RWPE1 (cell line): ENCODE measurements around the gene REEP3.

Source experiments
- CTCF ChIA-PET: fragments of 350-600 bp; sonication (Branson Sonifier 250); formaldehyde crosslinking; extraction: SDS; loops from one replicate; lab custom pipeline; 2021; lab: Yijun Ruan, JAX
- POLR2A ChIA-PET: fragments of 400-600 bp; formaldehyde crosslinking; extraction: SDS; loops from one replicate; lab custom pipeline; 2020; ENCODE audit warnings: antibody characterized with exemption; ENCODE audit not compliant: low non-redundant PET; lab: Yijun Ruan, JAX
- DNase-seq: peaks from one replicate; pipeline ENCODE4 v3.0.0; 2012; ENCODE audit warnings: low spot score
- H3K27ac ChIP-seq: fragments of 450-650 bp; 2 replicates; pipeline ENCODE4 v1.5.1; 2017
- CTCF ChIP-seq: fragments of 450-650 bp; conservative IDR thresholded peaks from 2 replicates; pipeline ENCODE4 v1.5.1; 2017; ENCODE audit warnings: low read depth, mild to moderate bottlenecking

The REEP3 gene

GRCh38 chr10:63520500-63521415 lies at the start of gene REEP3:
TSS of gene REEP3 (plus strand) at chr10:63521401. CDS start at chr10:63521546, 145 bp downstream.
- POLR2A ChIA-PET = interaction anchor here (1.1 kb wide), 1 partner anchor 108 kb away, joined by 3 read pairs; no protein-coding TSS in a partner anchor

GRCh38 chr10:63474488-63474887 lies 46.7 kb upstream of the REEP3 start:
- ChIA-PET POLR2A (no interaction called here), CTCF (no interaction called here)

More at GRCh38 chr10:63520500-63521415, at the start of gene REEP3:
- TF ChIP-seq CTCF = no peak
- DNase-seq = peak; percentile 70
- H3K27ac ChIP-seq = peak within 1 kb of the TSS; percentile 98
- CTCF ChIA-PET = interaction anchor here (0.7 kb wide), 1 partner anchor 353 kb away, joined by 7 read pairs; no protein-coding TSS in a partner anchor

GRCh38 chr10:63477927-63478326 lies 43.3 kb upstream of the REEP3 start:
- TF ChIP-seq CTCF = no peak
- POLR2A ChIA-PET = no interaction called here
- H3K27ac ChIP-seq = no peak overlapping the region
- DNase-seq = no peak
- CTCF ChIA-PET = no interaction called here

More at GRCh38 chr10:63474488-63474887, 46.7 kb upstream of the REEP3 start:
- no peak for TF ChIP-seq CTCF
- no peak overlapping the region for H3K27ac ChIP-seq
- DNase-seq = no peak

GRCh38 chr10:63478564-63478963 lies 42.6 kb upstream of the REEP3 start:
- no peak overlapping the region for H3K27ac ChIP-seq
- ChIA-PET POLR2A (no interaction called here), CTCF (interaction anchor here (0.6 kb wide), 1 partner anchor 10 kb away, joined by 3 read pairs; no protein-coding TSS in a partner anchor)
- no peak for DNase-seq
- no peak for TF ChIP-seq CTCF

- DNase-seq = no peak
- ChIA-PET POLR2A (no interaction called here), CTCF (no interaction called here)
- no peak overlapping the region for H3K27ac ChIP-seq
- TF ChIP-seq CTCF = no peak
Observed at GRCh38 chr10:63480237-63480636, 41.0 kb upstream of the REEP3 start.

- ChIA-PET POLR2A (no interaction called here), CTCF (no interaction called here)
- no peak for DNase-seq
- no peak for TF ChIP-seq CTCF
- H3K27ac ChIP-seq = no peak overlapping the region
Observed at GRCh38 chr10:63481815-63482421, 39.3 kb upstream of the REEP3 start.
